Endothelial cell of hepatic sinusoid (primary cell): ENCODE data around the gene IVD.

Source experiments
- in situ Hi-C: cut with HindIII; loops from 2 replicates; pipeline ENCODE4 v1.10.0; 2017; ENCODE audit warnings: low sequenced_read_pairs

The IVD gene

DNA sequence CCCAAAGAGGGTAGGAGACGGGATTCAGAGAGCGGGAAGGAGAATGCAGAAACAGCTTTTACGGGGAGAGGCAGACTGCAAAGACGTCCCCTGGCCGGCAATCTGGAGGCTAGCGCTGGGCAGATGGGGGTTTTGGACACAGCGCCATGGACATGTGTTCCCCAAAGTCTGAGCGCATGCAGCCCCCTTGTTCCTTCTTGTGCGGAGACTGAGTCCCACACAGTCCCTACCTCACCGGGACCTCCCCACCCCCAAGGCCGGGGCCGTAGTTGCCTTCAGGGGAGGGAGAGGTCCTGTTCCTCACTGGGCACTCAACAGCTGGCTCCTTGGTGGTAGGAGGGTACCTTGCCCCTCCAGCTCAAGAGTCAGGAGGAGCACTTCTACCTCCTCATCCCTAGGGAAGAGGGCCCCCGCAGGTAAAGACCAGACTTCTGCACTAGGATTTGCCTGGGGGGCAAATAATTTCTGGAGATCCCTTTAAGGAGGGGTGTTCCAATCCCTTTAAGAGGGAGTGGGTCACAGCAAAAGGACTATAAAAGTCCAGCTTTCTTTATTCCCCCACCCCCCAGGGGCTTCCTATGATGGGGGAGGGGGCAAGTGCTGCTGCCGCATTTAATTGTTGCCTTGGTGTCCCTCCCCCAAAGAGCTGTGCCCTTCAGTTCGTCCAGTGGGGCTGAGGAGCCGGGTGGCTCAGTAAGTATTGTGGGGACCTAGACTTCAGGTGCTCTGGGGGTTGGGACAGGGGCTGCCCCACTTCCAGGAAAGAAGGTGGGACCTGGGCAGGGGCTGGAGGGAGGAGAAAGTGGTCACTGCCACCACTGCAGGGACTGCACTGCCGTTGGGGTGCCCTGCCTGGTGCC is 31.5 kb downstream of the IVD start:
- in situ Hi-C loops: no loop called here

- in situ Hi-C loops: no loop called here
These were observed 32.4 kb downstream of the IVD start for GRCh38 chr15:40437752-40438687.

GRCh38 chr15:40438712-40439111 is 33.1 kb downstream of the IVD start:
- in situ Hi-C loops: no loop called here

- in situ Hi-C loops: no loop called here
These were observed 33.9 kb downstream of the IVD start for GRCh38 chr15:40439461-40439959.

GRCh38 chr15:40439960-40440742 is 34.6 kb downstream of the IVD start:
- in situ Hi-C loops: loop anchor here (5.0 kb wide), 2 partner anchors 43 to 62 kb away; no protein-coding TSS in a partner anchor

- in situ Hi-C loops: loop anchor here (5.0 kb wide), 2 partner anchors 44 to 61 kb away; no protein-coding TSS in a partner anchor
These were observed 35.4 kb downstream of the IVD start, which contains the start of gene BAHD1 for GRCh38 chr15:40440743-40441564. Gene BAHD1 (plus strand): TSS chr15:40440953. CDS start chr15:40458465, 17,512 bp downstream.

GRCh38 chr15:40441565-40442531 is 36.3 kb downstream of the IVD start:
- in situ Hi-C loops: loop anchor here (5.0 kb wide), 2 partner anchors 45 to 60 kb away; no protein-coding TSS in a partner anchor

DNA sequence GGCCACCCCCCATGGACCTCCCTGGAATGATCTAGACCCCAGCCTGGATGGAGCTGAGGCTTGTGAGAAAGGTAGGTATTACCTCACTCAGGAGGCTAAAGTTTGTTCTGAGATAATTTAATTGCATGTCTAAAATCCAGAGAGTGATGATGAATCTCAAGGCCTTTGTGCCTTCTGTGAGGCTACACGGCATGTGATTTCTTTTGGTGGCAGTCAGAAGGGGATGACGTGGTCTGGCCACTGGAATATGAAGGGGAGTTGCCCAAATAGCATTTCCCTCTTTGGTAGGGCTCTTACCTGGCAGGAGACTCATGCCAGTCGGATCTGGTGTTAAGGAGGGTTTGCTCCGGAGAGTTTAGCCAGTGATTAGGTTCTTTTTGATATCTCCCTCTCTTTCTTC is 37.7 kb downstream of the IVD start:
- in situ Hi-C loops: loop anchor here (5.0 kb wide), 2 partner anchors 46 to 59 kb away; no protein-coding TSS in a partner anchor

GRCh38 chr15:40443846-40444245 is 38.3 kb downstream of the IVD start:
- in situ Hi-C loops: loop anchor here (5.0 kb wide), 2 partner anchors 47 to 58 kb away; no protein-coding TSS in a partner anchor

GRCh38 chr15:40444736-40445135 is 39.1 kb downstream of the IVD start:
- in situ Hi-C loops: loop anchor here (5.0 kb wide), 2 partner anchors 47 to 58 kb away; no protein-coding TSS in a partner anchor

- in situ Hi-C loops: no loop called here
These were observed 39.9 kb downstream of the IVD start for GRCh38 chr15:40445421-40445922.

- in situ Hi-C loops: no loop called here
These were observed 40.5 kb downstream of the IVD start for GRCh38 chr15:40446144-40446543.

- in situ Hi-C loops: no loop called here
These were observed 42.8 kb downstream of the IVD start for GRCh38 chr15:40448354-40448753.

- in situ Hi-C loops: no loop called here
These were observed 43.7 kb downstream of the IVD start for GRCh38 chr15:40449275-40449674.

- in situ Hi-C loops: no loop called here
These were observed 44.5 kb downstream of the IVD start for GRCh38 chr15:40450047-40450446.

DNA sequence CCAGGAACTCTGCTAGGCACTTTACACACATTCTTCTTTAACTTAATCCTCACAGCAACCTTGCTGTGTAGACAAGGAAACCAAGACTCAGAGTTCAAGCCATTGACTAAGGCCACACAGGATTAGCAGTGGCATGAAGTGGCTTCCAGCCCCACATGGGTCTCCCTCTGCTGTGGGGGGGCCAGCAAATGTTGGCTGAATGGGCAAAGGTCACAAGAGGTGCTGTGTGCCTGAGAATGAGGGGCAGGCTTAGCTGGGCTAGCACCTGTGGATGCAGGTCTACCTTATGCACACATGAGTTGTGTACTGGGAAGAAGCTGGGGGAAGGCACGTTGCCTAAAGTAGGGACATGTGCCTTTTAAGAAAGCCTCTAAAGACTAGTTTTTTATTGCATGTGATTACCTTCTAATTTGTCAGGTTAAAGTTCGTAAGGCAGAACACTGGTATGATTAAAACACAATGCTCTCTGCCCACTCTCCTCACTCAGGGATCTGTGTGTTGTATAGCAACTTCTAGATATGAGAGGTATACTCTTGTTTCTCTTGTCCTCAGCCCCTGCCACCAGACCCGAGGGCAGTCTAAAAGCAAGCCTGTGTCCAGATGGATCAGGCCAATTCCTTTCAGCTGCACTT is 46.0 kb downstream of the IVD start:
- in situ Hi-C loops: no loop called here

DNA sequence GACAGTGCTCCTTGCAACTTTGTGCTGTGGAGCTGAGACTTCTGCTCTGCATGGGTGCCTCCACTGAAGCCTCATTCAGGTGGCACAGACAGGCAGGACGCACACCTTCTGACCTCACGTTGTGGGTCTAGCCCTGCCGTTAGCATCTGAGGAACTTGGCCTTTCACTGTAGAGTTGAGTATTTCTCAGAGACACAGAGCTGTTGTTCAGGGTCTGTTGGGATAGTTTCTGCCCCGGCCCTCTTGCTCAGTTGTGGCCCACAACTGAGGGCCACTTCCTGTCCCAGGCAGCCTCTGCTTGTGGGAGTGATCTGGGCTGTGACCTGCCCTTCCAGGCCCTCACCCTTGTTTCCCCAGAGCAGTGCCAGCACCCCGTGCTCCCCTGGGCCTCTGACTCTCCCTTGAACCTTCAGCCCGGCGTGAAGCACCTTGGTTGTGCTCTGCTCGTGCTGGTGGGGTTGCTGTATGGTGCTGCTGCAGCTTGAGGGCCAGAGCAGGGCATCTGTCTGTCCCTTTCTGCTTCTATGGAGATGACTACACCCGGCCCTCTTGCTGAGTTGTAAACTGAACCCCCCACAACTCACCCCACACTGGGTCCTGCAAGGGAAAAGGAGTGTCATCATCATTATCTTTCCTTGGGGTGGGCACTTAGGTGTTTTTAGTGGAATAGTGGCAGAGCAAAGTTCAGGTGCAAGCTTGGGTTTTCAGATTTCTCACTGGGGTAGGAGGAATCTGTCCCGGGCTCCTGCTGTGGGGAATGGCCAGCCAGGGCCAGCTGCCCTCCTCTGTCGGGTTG is 46.9 kb downstream of the IVD start:
- in situ Hi-C loops: no loop called here
